Glutamatergic neuron (in vitro differentiated cells): ENCODE data around the gene ATP7B. TPM values are rescaled to one million over a fixed set of nuclear protein-coding genes. Genes with fewer than 3 reads are reported as not detected.
"Not testable (repeated sequence)": the region's sequence is repeated elsewhere in the genome, so short reads cannot be mapped to it uniquely, and the experiment has no call there.

Experiments
- DNase-seq: peaks from one replicate; pipeline ENCODE4 v3.0.0; 2022
- H3K27ac Mint-ChIP-seq: one replicate; pipeline ENCODE4 v1.8.0; 2020; ENCODE audit warnings: mild to moderate bottlenecking, mixed read lengths, inconsistent platforms; ENCODE audit not compliant: unreplicated experiment
- H3K27me3 Mint-ChIP-seq: one replicate; pipeline ENCODE4 v1.8.0; 2020; ENCODE audit warnings: mild to moderate bottlenecking, moderate library complexity, mixed read lengths, inconsistent platforms; ENCODE audit not compliant: unreplicated experiment
- H3K36me3 Mint-ChIP-seq: one replicate; pipeline ENCODE4 v1.8.0; 2020; ENCODE audit warnings: mild to moderate bottlenecking, mixed read lengths, inconsistent platforms; ENCODE audit not compliant: unreplicated experiment
- H3K4me1 Mint-ChIP-seq: one replicate; pipeline ENCODE4 v1.8.0; 2020; ENCODE audit warnings: mild to moderate bottlenecking, low read depth, mixed read lengths, inconsistent platforms; ENCODE audit not compliant: unreplicated experiment
- H3K4me3 Mint-ChIP-seq: one replicate; pipeline ENCODE4 v1.8.0; 2020; ENCODE audit warnings: mild to moderate bottlenecking, mixed read lengths, inconsistent platforms; ENCODE audit not compliant: unreplicated experiment
- H3K9me3 Mint-ChIP-seq: one replicate; pipeline ENCODE4 v1.8.0; 2020; ENCODE audit warnings: mild to moderate bottlenecking, moderate library complexity, mixed read lengths, inconsistent platforms; ENCODE audit not compliant: unreplicated experiment
- total RNA-seq: library from RNA; stranded (reverse); fragmentation: NEBNext Ultra II Directional; extraction: Animal tissue kit (Norgen Biotek cat#: 25700); gene quantifications from one replicate; pipeline ENCODE4 v1.2.1, GENCODE V29; 2021; ENCODE audit not compliant: unreplicated experiment
- TF ChIP-seq, protein P1 (sequence below): fragments of 200-600 bp; sonication (generic); IDR thresholded peaks from one replicate; pipeline ENCODE4 v1.5.0; 2021; ENCODE audit not compliant: partially characterized antibody, unreplicated experiment

Gene ATP7B
- total RNA-seq, 1 donor from 2014 or later, result 17.4 TPM

DNA sequence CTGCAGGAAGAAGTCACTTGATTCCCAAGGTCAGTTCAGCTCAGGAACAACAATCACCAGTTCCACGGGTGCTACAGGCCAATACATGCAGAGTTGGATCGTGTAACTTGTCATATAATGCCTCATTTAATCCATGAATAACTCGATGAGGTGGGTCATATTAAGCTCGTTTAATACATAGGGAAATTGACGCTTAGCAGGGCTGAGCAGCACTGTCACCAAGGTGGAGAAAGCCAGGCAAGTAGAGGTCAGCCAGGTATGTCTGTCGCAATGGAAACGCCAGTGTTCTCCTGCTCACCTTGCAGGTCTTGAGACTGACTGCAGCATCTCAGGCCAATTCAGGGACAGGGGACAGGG is 97.1 kb downstream of the ATP7B start:
- Mint-ChIP-seq H3K9me3 (peaks cover 7% of the 10 kb centered on the region), H3K27ac (peak overlapping the region; percentile 78), H3K4me1 (peaks cover 17% of the 10 kb centered on the region), H3K27me3 (peaks cover 2% of the 10 kb centered on the region), H3K36me3 (no peaks in the 10 kb centered on the region), H3K4me3 (no peak overlapping the region)
- TF ChIP-seq, protein P1, sequence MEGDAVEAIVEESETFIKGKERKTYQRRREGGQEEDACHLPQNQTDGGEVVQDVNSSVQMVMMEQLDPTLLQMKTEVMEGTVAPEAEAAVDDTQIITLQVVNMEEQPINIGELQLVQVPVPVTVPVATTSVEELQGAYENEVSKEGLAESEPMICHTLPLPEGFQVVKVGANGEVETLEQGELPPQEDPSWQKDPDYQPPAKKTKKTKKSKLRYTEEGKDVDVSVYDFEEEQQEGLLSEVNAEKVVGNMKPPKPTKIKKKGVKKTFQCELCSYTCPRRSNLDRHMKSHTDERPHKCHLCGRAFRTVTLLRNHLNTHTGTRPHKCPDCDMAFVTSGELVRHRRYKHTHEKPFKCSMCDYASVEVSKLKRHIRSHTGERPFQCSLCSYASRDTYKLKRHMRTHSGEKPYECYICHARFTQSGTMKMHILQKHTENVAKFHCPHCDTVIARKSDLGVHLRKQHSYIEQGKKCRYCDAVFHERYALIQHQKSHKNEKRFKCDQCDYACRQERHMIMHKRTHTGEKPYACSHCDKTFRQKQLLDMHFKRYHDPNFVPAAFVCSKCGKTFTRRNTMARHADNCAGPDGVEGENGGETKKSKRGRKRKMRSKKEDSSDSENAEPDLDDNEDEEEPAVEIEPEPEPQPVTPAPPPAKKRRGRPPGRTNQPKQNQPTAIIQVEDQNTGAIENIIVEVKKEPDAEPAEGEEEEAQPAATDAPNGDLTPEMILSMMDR, result no peak
- no peak for DNase-seq

DNA sequence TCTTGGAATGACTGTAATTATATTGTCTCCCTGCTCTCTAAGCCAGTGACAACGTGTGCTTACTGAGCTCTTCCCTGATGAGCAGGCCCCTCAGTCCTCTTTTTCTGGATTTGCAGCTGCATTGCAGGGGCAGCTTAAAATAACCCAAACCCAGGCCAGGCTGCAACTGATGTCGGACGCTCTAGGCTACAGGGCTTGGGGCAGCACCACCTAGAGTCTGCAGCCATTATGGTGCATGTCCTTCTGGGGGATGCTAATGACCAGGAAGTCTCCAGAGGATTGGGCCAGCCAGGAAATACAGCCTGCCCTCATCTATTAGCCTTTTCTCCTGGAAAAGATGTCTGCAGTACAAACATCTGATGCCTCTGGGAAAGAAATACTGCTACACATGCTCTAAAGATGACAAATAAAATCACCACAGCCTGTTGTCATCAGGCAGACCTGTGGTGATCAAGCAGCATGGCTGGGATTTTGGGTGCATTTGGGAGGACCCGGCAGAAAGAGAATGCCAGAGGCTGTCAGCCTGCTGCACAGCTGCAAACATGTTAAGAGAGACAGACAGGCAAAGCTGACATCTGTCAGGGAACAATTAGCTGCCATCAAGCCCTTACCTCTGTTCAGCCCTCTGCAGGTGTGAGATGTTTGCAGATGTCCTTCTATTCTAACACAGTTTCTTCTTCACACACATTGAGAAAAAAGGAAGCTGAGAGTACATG is 97.7 kb downstream of the ATP7B start:
- peaks cover 7% of the 10 kb centered on the region for H3K9me3 Mint-ChIP-seq
- TF ChIP-seq, protein P1, result no peak
- peak overlapping the region; percentile 78 for H3K27ac Mint-ChIP-seq
- H3K27me3 Mint-ChIP-seq, result peaks cover 2% of the 10 kb centered on the region
- DNase-seq, result peak; percentile 59
- H3K4me3 Mint-ChIP-seq, result peak overlapping the region; percentile 64
- peaks cover 17% of the 10 kb centered on the region for H3K4me1 Mint-ChIP-seq
- H3K36me3 Mint-ChIP-seq, result no peaks in the 10 kb centered on the region

DNA sequence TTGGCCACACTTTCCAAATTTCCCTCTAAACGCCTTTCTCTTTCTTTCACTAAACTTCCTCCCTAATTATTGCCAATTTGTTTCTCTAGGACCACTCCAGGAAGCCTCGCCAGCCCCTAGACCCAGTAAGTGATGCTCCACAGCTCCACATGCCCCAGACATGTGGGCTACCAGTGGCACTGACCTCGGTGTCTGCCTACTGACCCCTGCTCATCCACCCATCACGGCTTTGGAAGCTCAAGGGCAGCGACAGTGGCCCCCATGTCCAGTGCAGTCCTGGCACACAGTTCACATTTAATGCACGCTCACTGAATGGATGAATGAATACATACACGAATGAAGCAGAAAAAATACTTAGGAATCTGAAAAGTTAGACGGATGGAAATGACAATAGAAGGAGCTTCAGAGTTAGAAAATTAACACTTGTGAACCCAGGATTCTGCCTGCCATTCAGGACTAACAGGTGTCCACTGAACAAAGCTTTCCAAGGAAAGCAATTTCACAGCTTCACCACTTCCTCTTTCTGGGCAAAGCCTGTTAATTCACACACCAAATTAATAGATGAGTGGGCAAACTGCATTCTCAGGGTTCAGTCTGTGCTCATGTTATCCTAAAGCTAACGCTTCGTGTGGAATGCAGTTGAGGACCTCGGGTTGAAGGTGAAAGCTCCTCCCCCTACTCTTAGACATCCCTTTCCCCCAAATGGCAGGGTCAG is 98.6 kb downstream of the ATP7B start:
- peak overlapping the region; percentile 64 for H3K4me3 Mint-ChIP-seq
- no peak overlapping the region for H3K27ac Mint-ChIP-seq
- H3K4me1 Mint-ChIP-seq, result peaks cover 17% of the 10 kb centered on the region

DNA sequence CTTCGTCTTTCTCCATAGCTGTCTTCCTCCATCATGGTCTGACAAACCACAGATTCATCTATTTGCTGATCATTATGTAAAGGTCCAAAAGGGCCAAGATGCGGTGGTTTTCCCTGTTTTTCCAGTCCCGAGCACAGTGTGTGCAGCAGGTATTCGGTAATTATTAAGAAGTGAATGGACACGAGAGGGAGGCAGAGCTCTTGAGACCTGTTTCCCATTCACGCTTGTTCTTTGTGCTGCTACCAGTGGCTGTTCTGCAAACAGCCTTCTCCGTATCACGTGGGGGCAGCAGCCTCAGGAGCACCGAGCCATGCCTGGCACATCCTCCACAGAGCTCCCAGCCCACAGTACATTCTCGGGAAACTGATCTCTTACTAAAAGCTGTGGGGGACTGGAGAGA is 99.2 kb downstream of the ATP7B start:
- H3K27ac Mint-ChIP-seq, result no peak overlapping the region
- TF ChIP-seq, protein P1, result no peak
- no peak for DNase-seq
- no peaks in the 10 kb centered on the region for H3K36me3 Mint-ChIP-seq
- H3K9me3 Mint-ChIP-seq, result peaks cover 8% of the 10 kb centered on the region
- peaks cover 2% of the 10 kb centered on the region for H3K27me3 Mint-ChIP-seq
- peaks cover 17% of the 10 kb centered on the region for H3K4me1 Mint-ChIP-seq
- H3K4me3 Mint-ChIP-seq, result no peak overlapping the region

More for the DNA sequence above, 98.6 kb downstream of the ATP7B start:
- H3K9me3 Mint-ChIP-seq, result peaks cover 7% of the 10 kb centered on the region
- no peak for DNase-seq
- no peaks in the 10 kb centered on the region for H3K36me3 Mint-ChIP-seq
- H3K27me3 Mint-ChIP-seq, result peaks cover 2% of the 10 kb centered on the region
- TF ChIP-seq, protein P1, result no peak

DNA sequence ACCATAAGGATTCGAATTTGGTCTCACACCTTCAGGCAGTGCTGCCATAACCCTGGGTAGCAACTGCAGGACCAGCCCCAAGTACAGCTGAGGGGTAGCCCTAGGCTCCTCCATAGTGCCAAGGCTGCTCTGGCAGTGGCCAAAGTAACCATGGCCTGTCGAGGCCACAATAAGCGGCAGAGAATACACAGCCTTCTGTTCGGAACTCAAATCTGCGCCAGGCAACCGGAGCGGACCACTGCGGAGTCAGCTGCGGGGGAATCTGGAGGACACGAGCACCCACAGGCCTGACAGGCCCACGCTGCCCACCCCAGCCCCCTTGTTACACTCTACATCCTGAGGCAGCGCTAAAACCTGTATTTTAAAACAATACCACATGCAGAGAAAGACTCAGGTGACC is 100.7 kb downstream of the ATP7B start:
- peaks cover 8% of the 10 kb centered on the region for H3K9me3 Mint-ChIP-seq
- TF ChIP-seq, protein P1, result no peak
- H3K4me1 Mint-ChIP-seq, result peaks cover 17% of the 10 kb centered on the region
- no peaks in the 10 kb centered on the region for H3K36me3 Mint-ChIP-seq
- H3K27ac Mint-ChIP-seq, result no peak overlapping the region
- DNase-seq, result no peak
- no peak overlapping the region for H3K4me3 Mint-ChIP-seq
- H3K27me3 Mint-ChIP-seq, result peaks cover 2% of the 10 kb centered on the region

DNA sequence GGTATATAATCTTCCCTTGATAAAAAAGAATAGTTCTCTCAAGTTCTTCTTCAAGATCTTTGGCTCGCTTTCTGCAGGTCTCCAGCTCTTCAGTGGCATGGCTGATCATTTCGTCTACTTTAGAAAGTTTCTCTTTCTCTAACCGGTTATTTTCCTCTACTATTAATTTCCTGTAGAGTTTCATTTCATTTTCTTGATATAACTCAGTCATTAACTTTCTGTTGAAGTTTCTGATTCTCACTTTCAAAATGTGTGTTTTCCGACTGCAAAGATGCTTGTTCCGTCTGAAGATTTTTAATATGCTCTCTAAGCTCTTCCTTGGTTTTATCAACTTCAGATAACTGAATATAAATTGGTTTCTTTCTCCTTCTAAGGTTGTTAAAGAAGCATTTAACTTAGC is 102.0 kb downstream of the ATP7B start:
- peaks cover 17% of the 10 kb centered on the region for H3K4me1 Mint-ChIP-seq
- H3K9me3 Mint-ChIP-seq, H3K4me3 Mint-ChIP-seq, H3K27me3 Mint-ChIP-seq, DNase-seq, H3K36me3 Mint-ChIP-seq, H3K27ac Mint-ChIP-seq: not testable (repeated sequence)
